Calu3 (cell line): Measurements from ENCODE around the gene TMEM243. TPM values are rescaled to one million over a fixed set of nuclear protein-coding genes. Genes with fewer than 3 reads are reported as not detected.

ENCODE experiments used
- BruUV-seq: library from RNA; stranded (reverse); fragments of 400-500 nt; replicated peaks from 2 replicates; lab custom pipeline; 2021; lab: Mats Ljungman, UMichigan
- CTCF ChIA-PET: fragments of 300-600 bp; sonication (Branson Sonifier 250); formaldehyde crosslinking; loops from one replicate; lab custom pipeline; 2022; ENCODE audit warnings: antibody characterized with exemption; lab: Charles Lee
- DNase-seq: peaks from one replicate; pipeline ENCODE4 v3.0.0; 2022
- H3K27ac Mint-ChIP-seq: one replicate; pipeline ENCODE4 v1.8.0; 2022; ENCODE audit warnings: mixed read lengths; ENCODE audit not compliant: unreplicated experiment
- H3K27me3 Mint-ChIP-seq: one replicate; pipeline ENCODE4 v1.8.0; 2022; ENCODE audit warnings: mixed read lengths; ENCODE audit not compliant: unreplicated experiment
- H3K36me3 Mint-ChIP-seq: one replicate; pipeline ENCODE4 v1.8.0; 2022; ENCODE audit warnings: mild to moderate bottlenecking, moderate library complexity, mixed read lengths; ENCODE audit not compliant: insufficient read depth, unreplicated experiment
- H3K4me1 Mint-ChIP-seq: one replicate; pipeline ENCODE4 v1.8.0; 2022; ENCODE audit warnings: mild to moderate bottlenecking, low read depth, mixed read lengths; ENCODE audit not compliant: unreplicated experiment
- H3K4me3 Mint-ChIP-seq: one replicate; pipeline ENCODE4 v1.8.0; 2022; ENCODE audit warnings: mild to moderate bottlenecking, low read depth, moderate library complexity, mixed read lengths; ENCODE audit not compliant: unreplicated experiment
- H3K9me3 Mint-ChIP-seq: one replicate; pipeline ENCODE4 v1.8.0; 2022; ENCODE audit warnings: low read depth, mixed read lengths; ENCODE audit not compliant: unreplicated experiment
- CTCF ChIP-seq: fragments of 200-600 bp; IDR thresholded peaks from one replicate; pipeline ENCODE4 v1.8.0; 2022; ENCODE audit warnings: antibody characterized with exemption; ENCODE audit not compliant: unreplicated experiment
- intact Hi-C: fragments of 100-400 bp; cut with micrococcal nuclease; formaldehyde crosslinking; loops from one replicate; pipeline ENCODE4 v1.10.0; 2022; ENCODE audit not compliant: unreplicated experiment
- total RNA-seq: library from RNA; stranded (reverse); gene quantifications from 2 replicates; pipeline ENCODE4 v1.2.3, GENCODE V29; 2022

TMEM243 gene
- total RNA-seq, 1 experiment from 2014 or later = 23.2 TPM

- no peak for TF ChIP-seq CTCF
- DNase-seq = peak; percentile 24
- H3K27ac Mint-ChIP-seq = no peak overlapping the region
- intact Hi-C loops = no loop called here
- BruUV-seq = no TSS peak
- H3K4me3 Mint-ChIP-seq = no peak overlapping the region
- CTCF ChIA-PET = no interaction called here
- no peaks in the 10 kb centered on the region for H3K4me1 Mint-ChIP-seq
- H3K27me3 Mint-ChIP-seq = no peaks in the 10 kb centered on the region
- peaks cover 3% of the 10 kb centered on the region for H3K36me3 Mint-ChIP-seq
- no peaks in the 10 kb centered on the region for H3K9me3 Mint-ChIP-seq
These were observed 6.2 kb upstream of the TMEM243 start for GRCh38 chr7:87225696-87226095.

- H3K27ac Mint-ChIP-seq = no peak overlapping the region
- no peaks in the 10 kb centered on the region for H3K4me1 Mint-ChIP-seq
- H3K27me3 Mint-ChIP-seq = no peaks in the 10 kb centered on the region
- H3K4me3 Mint-ChIP-seq = no peak overlapping the region
- TF ChIP-seq CTCF = no peak
- no peaks in the 10 kb centered on the region for H3K9me3 Mint-ChIP-seq
- DNase-seq = no peak
- peaks cover 24% of the 10 kb centered on the region for H3K36me3 Mint-ChIP-seq
- intact Hi-C loops = no loop called here
- no TSS peak for BruUV-seq
- CTCF ChIA-PET = no interaction called here
These were observed 4.1 kb upstream of the TMEM243 start for GRCh38 chr7:87223666-87224065.

GRCh38 chr7:87220734-87221215, 1.2 kb upstream of the TMEM243 start:
- CTCF ChIA-PET = no interaction called here

GRCh38 chr7:87220026-87220733, 648 bp upstream of the TMEM243 start:
- no peaks in the 10 kb centered on the region for H3K9me3 Mint-ChIP-seq
- no peaks in the 10 kb centered on the region for H3K4me1 Mint-ChIP-seq
- CTCF ChIA-PET = no interaction called here
- peak; percentile 82 for DNase-seq
- no TSS peak for BruUV-seq
- intact Hi-C loops = no loop called here
- H3K36me3 Mint-ChIP-seq = peaks cover 25% of the 10 kb centered on the region
- peak overlapping the region; percentile 88 for H3K27ac Mint-ChIP-seq
- no peaks in the 10 kb centered on the region for H3K27me3 Mint-ChIP-seq
- H3K4me3 Mint-ChIP-seq = peak overlapping the region; percentile 93
- TF ChIP-seq CTCF = no peak

More at GRCh38 chr7:87220734-87221215, 1.2 kb upstream of the TMEM243 start:
- intact Hi-C loops = no loop called here
- Mint-ChIP-seq H3K36me3 (peaks cover 25% of the 10 kb centered on the region), H3K27ac (no peak overlapping the region), H3K4me3 (peak overlapping the region; percentile 93), H3K9me3 (no peaks in the 10 kb centered on the region), H3K27me3 (no peaks in the 10 kb centered on the region), H3K4me1 (no peaks in the 10 kb centered on the region)
- BruUV-seq = no TSS peak
- TF ChIP-seq CTCF = no peak
- DNase-seq = no peak
